ENCODE results near the gene TEAD1. TPM values are rescaled to one million over a fixed set of nuclear protein-coding genes. Genes with fewer than 3 reads are reported as not detected.

Gene TEAD1
- total and polyA plus RNA-seq, 4 donors = 9.1 to 38.4 (median 10.7) TPM

DNA sequence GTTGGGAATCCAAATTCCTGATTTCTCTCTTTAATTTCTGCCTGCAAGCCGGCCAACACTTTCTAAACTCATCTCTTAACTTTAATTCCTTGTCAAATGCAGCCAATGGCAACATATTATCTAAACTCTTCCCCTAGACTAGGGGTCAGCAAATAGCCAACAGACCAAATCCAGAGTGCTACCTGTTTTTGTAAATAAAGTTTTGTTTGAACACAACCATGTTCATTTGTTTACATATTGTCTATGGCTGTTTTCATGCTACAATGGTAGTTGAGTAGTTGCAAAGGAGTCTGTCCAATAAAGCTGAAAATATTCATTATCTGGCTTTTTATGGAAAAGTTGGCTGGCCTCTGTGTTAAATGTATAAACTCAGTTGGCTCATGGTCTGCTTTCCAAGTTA, 297.7 kb downstream of the TEAD1 start:
- H3K27me3 ChIP-seq (ENCODE audit: control insufficient read depth in 4 of 4, insufficient read depth in 4 of 4, low read length in 3 of 4) = no peaks in the 10 kb centered on the region
- WGBS = 90% methylated on average over 1 of the region's 1 CpG
- no peak for DNase-seq (ENCODE audit: low spot score)
- H3K9me3 ChIP-seq (ENCODE audit: control insufficient read depth in 4 of 4, low read length in 3 of 4) = no peaks in the 10 kb centered on the region
- H3K4me1 ChIP-seq (ENCODE audit: control insufficient read depth in 4 of 4, insufficient read depth in 4 of 4, low read length in 3 of 4) = no peaks in the 10 kb centered on the region
- TF ChIP-seq HNF4G (IDR thresholded peaks at IDR 0.05) (no peak), CTCF (IDR thresholded peaks at IDR 0.05; ENCODE audit: low read depth, low read length, missing input control) (no peak), RXRA (IDR thresholded peaks at IDR 0.05) (no peak), REST (IDR thresholded peaks at IDR 0.05) (no peak), RAD21 (IDR thresholded peaks at IDR 0.05) (no peak)
- H3K36me3 ChIP-seq (ENCODE audit: control insufficient read depth in 4 of 4, insufficient read depth in 3 of 4, low read depth in 1 of 4, low read length in 3 of 4) = no peaks in the 10 kb centered on the region
- H3K9ac ChIP-seq (ENCODE audit: low read depth in 1 of 2, low read length in 2 of 2) = no peak overlapping the region
- no peak overlapping the region for H3K4me3 ChIP-seq (ENCODE audit: low read depth in 1 of 3, low read length in 3 of 3)
- H3K27ac ChIP-seq (ENCODE audit: low read depth in 1 of 2, low read length in 2 of 2) = no peak overlapping the region

DNA sequence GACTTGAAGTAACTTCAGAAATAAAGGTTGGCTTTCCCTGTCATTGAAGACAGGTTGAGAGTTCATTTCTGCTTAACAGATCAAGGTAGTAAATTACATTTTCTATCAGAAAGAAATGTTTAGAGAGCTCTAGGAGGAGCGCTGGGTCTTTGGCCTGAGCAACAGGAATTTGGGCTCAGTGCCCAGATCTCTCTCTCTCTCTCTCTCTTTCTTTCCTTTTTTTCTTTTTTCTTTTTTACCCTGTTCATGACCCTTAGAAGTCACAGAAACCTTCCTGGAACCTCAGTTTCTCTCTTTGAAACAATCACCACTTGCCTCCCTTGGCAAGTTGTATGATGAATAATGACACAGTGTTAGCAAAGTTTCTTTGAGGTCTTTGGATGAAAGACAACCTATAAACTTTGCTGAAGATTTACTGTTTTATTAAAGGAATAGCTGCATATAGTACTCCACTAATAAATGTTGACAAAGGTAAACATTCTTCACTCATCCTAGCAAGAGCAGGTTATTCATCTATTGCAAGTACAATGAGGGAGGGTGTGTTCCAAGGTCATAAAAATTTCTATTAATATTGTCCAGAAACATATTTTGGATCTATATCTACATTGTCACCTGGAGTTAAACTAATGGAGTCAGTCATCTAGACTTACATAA, 299.4 kb downstream of the TEAD1 start:
- no peaks in the 10 kb centered on the region for H3K36me3 ChIP-seq (ENCODE audit: control insufficient read depth in 4 of 4, insufficient read depth in 3 of 4, low read depth in 1 of 4, low read length in 3 of 4)
- 74% methylated on average over 1 of the region's 1 CpG for WGBS
- no peak overlapping the region for H3K4me3 ChIP-seq (ENCODE audit: low read depth in 1 of 3, low read length in 3 of 3)
- no peak overlapping the region for H3K9ac ChIP-seq (ENCODE audit: low read depth in 1 of 2, low read length in 2 of 2)
- H3K27ac ChIP-seq (ENCODE audit: low read depth in 1 of 2, low read length in 2 of 2) = no peak overlapping the region
- no peaks in the 10 kb centered on the region for H3K27me3 ChIP-seq (ENCODE audit: control insufficient read depth in 4 of 4, insufficient read depth in 4 of 4, low read length in 3 of 4)
- TF ChIP-seq RAD21 (IDR thresholded peaks at IDR 0.05) (no peak), YY1 (IDR thresholded peaks at IDR 0.05) (no peak), JUND (IDR thresholded peaks at IDR 0.05) (no peak), REST (IDR thresholded peaks at IDR 0.05) (no peak), EGR1 (IDR thresholded peaks at IDR 0.05; ENCODE audit: low read depth in 2 of 2) (no peak), GABPA (IDR thresholded peaks at IDR 0.05 in 1 of 2, conservative IDR thresholded peaks at IDR 0.05 in 1 of 2) (no peak), HNF4A (conservative IDR thresholded peaks at IDR 0.05) (no peak), FOXA2 (IDR thresholded peaks at IDR 0.05) (no peak), MAX (IDR thresholded peaks at IDR 0.05) (no peak), CTCF (IDR thresholded peaks at IDR 0.05; ENCODE audit: low read depth, low read length, missing input control) (no peak), FOXA1 (IDR thresholded peaks at IDR 0.05) (no peak), NR2F2 (IDR thresholded peaks at IDR 0.05) (no peak), RXRA (IDR thresholded peaks at IDR 0.05) (no peak), SP1 (IDR thresholded peaks at IDR 0.05) (no peak)
- TF ChIP-seq, protein P1, sequence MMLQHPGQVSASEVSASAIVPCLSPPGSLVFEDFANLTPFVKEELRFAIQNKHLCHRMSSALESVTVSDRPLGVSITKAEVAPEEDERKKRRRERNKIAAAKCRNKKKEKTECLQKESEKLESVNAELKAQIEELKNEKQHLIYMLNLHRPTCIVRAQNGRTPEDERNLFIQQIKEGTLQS (IDR thresholded peaks at IDR 0.05) = no peak
- no peaks in the 10 kb centered on the region for H3K9me3 ChIP-seq (ENCODE audit: control insufficient read depth in 4 of 4, low read length in 3 of 4)
- H3K4me1 ChIP-seq (ENCODE audit: control insufficient read depth in 4 of 4, insufficient read depth in 4 of 4, low read length in 3 of 4) = no peaks in the 10 kb centered on the region
- no peak for DNase-seq (ENCODE audit: low spot score)

All from liver (tissue), 9 donors.